ENCODE measurements around the gene HSD11B2. TPM values are rescaled to one million over a fixed set of nuclear protein-coding genes. Genes with fewer than 3 reads are reported as not detected.

HSD11B2 gene
- total RNA-seq, 1 experiment from 2014 or later: 33.4 TPM

DNA sequence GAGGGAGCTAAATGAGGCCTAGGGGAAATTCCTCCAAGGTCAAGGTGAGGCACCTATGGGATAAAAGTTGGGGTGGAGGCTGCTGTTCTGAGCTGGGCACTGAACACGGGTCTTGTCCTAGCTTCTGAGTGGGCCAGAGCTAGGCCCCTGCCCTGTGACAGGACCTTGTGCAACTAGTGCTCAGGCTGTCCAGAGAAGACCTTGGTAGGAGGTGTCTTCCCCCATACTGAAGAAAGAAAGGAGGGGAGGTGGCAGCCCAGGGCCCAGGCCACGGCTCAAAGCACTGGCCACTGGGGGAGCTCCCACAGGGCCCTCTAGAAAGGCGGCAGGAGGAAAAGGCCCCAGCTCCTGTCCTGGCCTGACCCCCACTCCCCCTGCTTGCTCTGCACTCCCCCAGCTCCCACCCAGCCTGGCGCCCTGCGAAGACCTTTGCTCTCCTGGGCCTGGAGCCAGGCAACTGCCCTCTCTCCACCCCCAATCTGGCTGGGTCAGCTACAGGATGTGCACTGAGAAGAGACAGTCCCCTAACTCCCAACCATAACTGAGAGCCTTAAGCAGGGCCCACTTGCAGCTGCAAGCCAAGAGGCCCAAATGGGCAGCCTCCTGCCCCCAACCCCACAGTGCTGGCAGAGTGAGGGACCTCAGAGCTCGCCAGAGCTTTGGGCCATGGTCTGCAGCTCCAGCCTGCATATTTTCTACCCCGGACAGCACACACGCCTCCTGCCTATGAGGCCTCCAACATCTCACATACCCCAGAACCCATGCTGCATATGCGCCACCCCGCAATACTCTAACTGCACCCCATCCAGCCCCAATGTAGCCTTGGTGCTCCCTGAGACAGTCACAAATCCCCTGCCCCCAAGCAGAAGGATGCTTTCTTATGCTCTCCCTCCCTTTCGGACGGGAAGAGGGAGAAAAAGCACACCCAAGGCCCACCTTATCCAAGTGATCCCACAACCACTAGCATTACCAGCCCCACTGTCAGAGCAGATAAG, 15.3 kb downstream of the HSD11B2 start (continued):
- TF ChIP-seq, protein P1, sequence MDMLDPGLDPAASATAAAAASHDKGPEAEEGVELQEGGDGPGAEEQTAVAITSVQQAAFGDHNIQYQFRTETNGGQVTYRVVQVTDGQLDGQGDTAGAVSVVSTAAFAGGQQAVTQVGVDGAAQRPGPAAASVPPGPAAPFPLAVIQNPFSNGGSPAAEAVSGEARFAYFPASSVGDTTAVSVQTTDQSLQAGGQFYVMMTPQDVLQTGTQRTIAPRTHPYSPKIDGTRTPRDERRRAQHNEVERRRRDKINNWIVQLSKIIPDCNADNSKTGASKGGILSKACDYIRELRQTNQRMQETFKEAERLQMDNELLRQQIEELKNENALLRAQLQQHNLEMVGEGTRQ (CRISPR knock-in tag; IDR thresholded peaks at IDR 0.05): no peak
- TF ChIP-seq NFE2L1 (CRISPR knock-in tag; IDR thresholded peaks at IDR 0.05): no peak

DNA sequence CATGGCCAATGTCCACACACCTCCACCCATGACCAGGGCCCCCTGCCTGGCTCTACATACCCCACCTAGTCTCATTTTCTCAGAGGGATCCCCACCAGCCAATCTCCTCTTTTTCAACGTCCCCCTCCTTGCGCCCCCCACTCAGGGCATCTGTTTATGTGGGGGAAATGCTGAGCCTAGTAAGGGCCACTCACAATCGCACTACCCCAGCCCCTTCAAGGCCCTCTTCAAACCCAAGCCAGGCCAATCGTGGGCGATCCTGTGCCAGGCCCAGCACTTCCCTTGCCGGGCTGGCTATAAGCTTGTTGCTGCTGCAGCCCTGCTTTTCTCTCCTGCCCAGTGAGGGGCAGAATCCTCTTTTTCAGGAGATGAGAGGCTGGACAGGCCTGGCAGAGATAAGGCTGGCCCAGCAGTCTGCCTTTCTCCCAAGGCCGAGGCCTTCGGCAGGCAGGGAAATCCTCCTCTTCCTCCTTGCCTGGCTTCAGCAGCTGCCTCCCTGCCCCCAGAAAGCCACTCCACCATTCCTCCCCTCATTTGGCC, 16.1 kb downstream of the HSD11B2 start:
- DNase-seq (ENCODE audit: low spot score) (no peak), ATAC-seq (no peak)
- POLR2A ChIA-PET: interaction anchor here (0.6 kb wide), 1 partner anchor 19 kb away, joined by 5 read pairs; no protein-coding TSS in a partner anchor
- H3K4me3 Mint-ChIP-seq: no peak overlapping the region
- no peak overlapping the region for H3K27ac Mint-ChIP-seq
- 0 out of 2 replicates have a peak, but pooled peaks cover 3% of the 10 kb centered on the region for H3K36me3 Mint-ChIP-seq
- no peaks in the 10 kb centered on the region; the same call in 1 of the 2 replicates for H3K27me3 Mint-ChIP-seq (ENCODE audit: low read depth)
- no peaks in the 10 kb centered on the region for H3K9me3 Mint-ChIP-seq
- CTCF ChIA-PET: interaction anchor here (0.7 to 12.8 kb wide), 10 partner anchors 9 to 213 kb away, joined by 3 to 234 read pairs (median 6); partner anchors contain the start of genes ACD and ATP6V0D1
- peaks cover 6% of the 10 kb centered on the region for H3K4me1 Mint-ChIP-seq
- TF ChIP-seq, protein P2, sequence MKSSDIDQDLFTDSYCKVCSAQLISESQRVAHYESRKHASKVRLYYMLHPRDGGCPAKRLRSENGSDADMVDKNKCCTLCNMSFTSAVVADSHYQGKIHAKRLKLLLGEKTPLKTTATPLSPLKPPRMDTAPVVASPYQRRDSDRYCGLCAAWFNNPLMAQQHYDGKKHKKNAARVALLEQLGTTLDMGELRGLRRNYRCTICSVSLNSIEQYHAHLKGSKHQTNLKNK (CRISPR knock-in tag; IDR thresholded peaks at IDR 0.05): no peak

DNA sequence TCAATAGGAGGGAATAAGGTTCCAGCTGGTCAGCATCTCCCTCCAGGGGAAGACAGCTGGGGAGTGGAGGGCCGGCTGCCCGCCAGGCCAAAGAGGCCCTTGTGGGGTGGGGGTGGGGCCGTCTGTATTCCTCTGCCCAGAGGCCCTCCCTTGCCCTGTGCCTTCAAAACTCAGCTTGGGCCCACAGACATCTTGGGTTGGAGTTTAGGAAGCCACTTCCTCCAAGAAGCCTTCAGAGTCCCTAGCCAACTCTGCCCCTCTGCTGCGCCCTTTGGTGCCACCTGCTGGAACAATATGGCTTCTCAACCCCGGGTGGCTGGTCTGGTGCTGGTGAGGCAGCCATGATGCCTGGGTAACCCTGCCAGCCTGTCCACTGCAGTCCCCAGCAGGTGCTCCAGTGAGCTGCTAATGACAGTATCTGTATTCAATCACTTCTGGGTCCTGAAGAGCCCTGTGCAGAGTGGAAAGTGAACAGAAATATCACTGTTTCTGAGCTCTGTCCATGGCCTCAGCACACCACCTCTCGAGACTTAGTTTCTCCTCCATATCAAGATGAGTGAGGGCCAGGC, 16.7 kb downstream of the HSD11B2 start:
- Mint-ChIP-seq H3K27ac (no peak overlapping the region), H3K36me3 (0 out of 2 replicates have a peak, but pooled peaks cover 3% of the 10 kb centered on the region), H3K4me1 (peaks cover 6% of the 10 kb centered on the region), H3K9me3 (no peaks in the 10 kb centered on the region), H3K27me3 (ENCODE audit: low read depth) (no peaks in the 10 kb centered on the region; the same call in 1 of the 2 replicates), H3K4me3 (no peak overlapping the region)
- ATAC-seq: no peak; the same call in 1 of the 2 replicates
- TF ChIP-seq NR1H2 (CRISPR knock-in tag; IDR thresholded peaks at IDR 0.05): no peak
- TF ChIP-seq MXD4 (CRISPR knock-in tag; IDR thresholded peaks at IDR 0.05; ENCODE audit: borderline replicate concordance): no peak
- TF ChIP-seq, protein P3, sequence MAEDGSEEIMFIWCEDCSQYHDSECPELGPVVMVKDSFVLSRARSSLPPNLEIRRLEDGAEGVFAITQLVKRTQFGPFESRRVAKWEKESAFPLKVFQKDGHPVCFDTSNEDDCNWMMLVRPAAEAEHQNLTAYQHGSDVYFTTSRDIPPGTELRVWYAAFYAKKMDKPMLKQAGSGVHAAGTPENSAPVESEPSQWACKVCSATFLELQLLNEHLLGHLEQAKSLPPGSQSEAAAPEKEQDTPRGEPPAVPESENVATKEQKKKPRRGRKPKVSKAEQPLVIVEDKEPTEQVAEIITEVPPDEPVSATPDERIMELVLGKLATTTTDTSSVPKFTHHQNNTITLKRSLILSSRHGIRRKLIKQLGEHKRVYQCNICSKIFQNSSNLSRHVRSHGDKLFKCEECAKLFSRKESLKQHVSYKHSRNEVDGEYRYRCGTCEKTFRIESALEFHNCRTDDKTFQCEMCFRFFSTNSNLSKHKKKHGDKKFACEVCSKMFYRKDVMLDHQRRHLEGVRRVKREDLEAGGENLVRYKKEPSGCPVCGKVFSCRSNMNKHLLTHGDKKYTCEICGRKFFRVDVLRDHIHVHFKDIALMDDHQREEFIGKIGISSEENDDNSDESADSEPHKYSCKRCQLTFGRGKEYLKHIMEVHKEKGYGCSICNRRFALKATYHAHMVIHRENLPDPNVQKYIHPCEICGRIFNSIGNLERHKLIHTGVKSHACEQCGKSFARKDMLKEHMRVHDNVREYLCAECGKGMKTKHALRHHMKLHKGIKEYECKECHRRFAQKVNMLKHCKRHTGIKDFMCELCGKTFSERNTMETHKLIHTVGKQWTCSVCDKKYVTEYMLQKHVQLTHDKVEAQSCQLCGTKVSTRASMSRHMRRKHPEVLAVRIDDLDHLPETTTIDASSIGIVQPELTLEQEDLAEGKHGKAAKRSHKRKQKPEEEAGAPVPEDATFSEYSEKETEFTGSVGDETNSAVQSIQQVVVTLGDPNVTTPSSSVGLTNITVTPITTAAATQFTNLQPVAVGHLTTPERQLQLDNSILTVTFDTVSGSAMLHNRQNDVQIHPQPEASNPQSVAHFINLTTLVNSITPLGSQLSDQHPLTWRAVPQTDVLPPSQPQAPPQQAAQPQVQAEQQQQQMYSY (CRISPR knock-in tag; IDR thresholded peaks at IDR 0.05): no peak
- TF ChIP-seq ZNF317 (CRISPR knock-in tag; IDR thresholded peaks at IDR 0.05; ENCODE audit: borderline replicate concordance, low read depth): no peak
- TF ChIP-seq, protein P4, sequence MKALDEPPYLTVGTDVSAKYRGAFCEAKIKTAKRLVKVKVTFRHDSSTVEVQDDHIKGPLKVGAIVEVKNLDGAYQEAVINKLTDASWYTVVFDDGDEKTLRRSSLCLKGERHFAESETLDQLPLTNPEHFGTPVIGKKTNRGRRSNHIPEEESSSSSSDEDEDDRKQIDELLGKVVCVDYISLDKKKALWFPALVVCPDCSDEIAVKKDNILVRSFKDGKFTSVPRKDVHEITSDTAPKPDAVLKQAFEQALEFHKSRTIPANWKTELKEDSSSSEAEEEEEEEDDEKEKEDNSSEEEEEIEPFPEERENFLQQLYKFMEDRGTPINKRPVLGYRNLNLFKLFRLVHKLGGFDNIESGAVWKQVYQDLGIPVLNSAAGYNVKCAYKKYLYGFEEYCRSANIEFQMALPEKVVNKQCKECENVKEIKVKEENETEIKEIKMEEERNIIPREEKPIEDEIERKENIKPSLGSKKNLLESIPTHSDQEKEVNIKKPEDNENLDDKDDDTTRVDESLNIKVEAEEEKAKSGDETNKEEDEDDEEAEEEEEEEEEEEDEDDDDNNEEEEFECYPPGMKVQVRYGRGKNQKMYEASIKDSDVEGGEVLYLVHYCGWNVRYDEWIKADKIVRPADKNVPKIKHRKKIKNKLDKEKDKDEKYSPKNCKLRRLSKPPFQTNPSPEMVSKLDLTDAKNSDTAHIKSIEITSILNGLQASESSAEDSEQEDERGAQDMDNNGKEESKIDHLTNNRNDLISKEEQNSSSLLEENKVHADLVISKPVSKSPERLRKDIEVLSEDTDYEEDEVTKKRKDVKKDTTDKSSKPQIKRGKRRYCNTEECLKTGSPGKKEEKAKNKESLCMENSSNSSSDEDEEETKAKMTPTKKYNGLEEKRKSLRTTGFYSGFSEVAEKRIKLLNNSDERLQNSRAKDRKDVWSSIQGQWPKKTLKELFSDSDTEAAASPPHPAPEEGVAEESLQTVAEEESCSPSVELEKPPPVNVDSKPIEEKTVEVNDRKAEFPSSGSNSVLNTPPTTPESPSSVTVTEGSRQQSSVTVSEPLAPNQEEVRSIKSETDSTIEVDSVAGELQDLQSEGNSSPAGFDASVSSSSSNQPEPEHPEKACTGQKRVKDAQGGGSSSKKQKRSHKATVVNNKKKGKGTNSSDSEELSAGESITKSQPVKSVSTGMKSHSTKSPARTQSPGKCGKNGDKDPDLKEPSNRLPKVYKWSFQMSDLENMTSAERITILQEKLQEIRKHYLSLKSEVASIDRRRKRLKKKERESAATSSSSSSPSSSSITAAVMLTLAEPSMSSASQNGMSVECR (CRISPR knock-in tag; IDR thresholded peaks at IDR 0.05; ENCODE audit: borderline replicate concordance): no peak
- TF ChIP-seq, protein P5, sequence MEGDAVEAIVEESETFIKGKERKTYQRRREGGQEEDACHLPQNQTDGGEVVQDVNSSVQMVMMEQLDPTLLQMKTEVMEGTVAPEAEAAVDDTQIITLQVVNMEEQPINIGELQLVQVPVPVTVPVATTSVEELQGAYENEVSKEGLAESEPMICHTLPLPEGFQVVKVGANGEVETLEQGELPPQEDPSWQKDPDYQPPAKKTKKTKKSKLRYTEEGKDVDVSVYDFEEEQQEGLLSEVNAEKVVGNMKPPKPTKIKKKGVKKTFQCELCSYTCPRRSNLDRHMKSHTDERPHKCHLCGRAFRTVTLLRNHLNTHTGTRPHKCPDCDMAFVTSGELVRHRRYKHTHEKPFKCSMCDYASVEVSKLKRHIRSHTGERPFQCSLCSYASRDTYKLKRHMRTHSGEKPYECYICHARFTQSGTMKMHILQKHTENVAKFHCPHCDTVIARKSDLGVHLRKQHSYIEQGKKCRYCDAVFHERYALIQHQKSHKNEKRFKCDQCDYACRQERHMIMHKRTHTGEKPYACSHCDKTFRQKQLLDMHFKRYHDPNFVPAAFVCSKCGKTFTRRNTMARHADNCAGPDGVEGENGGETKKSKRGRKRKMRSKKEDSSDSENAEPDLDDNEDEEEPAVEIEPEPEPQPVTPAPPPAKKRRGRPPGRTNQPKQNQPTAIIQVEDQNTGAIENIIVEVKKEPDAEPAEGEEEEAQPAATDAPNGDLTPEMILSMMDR (IDR thresholded peaks at IDR 0.05): 0 out of 2 replicates have a peak, but pooled peaks have one; percentile 16
- no peak for TF ChIP-seq RELA (CRISPR knock-in tag; IDR thresholded peaks at IDR 0.05; ENCODE audit: borderline replicate concordance)
- CTCF ChIA-PET: interaction anchor here (0.6 to 12.8 kb wide), 12 partner anchors 8 to 213 kb away, joined by 3 to 234 read pairs (median 4); partner anchors contain the start of genes ACD and ATP6V0D1
- peak; percentile 62 for DNase-seq (ENCODE audit: low spot score)
- POLR2A ChIA-PET: interaction anchor here (0.6 kb wide), 1 partner anchor 20 kb away, joined by 5 read pairs; no protein-coding TSS in a partner anchor
